Mesendoderm (in vitro differentiated cells): Measurements from ENCODE around the gene CFAP61.

Experiments used
- DNase-seq: peaks from one replicate; pipeline ENCODE4 v3.0.0; 2013
- H2AK5ac ChIP-seq: 2 replicates; pipeline ENCODE4 v1.6.1; 2013; ENCODE audit warnings: low read length, inconsistent platforms
- H2BK120ac ChIP-seq: 2 replicates; pipeline ENCODE4 v1.6.1; 2013; ENCODE audit warnings: low read depth, mild to moderate bottlenecking, low read length, moderate library complexity, mixed read lengths
- H2BK15ac ChIP-seq: replicated peaks from 2 replicates; pipeline ENCODE4 v1.6.1; 2013; ENCODE audit warnings: low read depth, mild to moderate bottlenecking, moderate library complexity
- H2BK5ac ChIP-seq: 2 replicates; pipeline ENCODE4 v1.6.1; 2013; ENCODE audit warnings: low read length, inconsistent platforms
- H3K18ac ChIP-seq: 2 replicates; pipeline ENCODE4 v1.6.1; 2013; ENCODE audit warnings: mild to moderate bottlenecking, low read length, mixed read lengths
- H3K23ac ChIP-seq: one replicate; pipeline ENCODE4 v1.6.1; 2013; ENCODE audit warnings: low read length
- H3K27ac ChIP-seq: 2 replicates; pipeline ENCODE4 v1.5.1; 2013; ENCODE audit warnings: low read depth, mild to moderate bottlenecking, inconsistent platforms, low read length, moderate library complexity
- H3K27me3 ChIP-seq: 2 replicates; pipeline ENCODE4 v1.6.1; 2013; ENCODE audit warnings: low read length, control low read depth, mild to moderate bottlenecking, inconsistent platforms; ENCODE audit not compliant: insufficient read depth, poor library complexity
- H3K36me3 ChIP-seq: 2 replicates; pipeline ENCODE4 v1.6.1; 2013; ENCODE audit warnings: low read length, inconsistent platforms; ENCODE audit not compliant: control insufficient read depth, insufficient read depth
- H3K4ac ChIP-seq: one replicate; pipeline ENCODE4 v1.6.1; 2013; ENCODE audit warnings: low read depth, mild to moderate bottlenecking, low read length, moderate library complexity
- H3K4me1 ChIP-seq: 2 replicates; pipeline ENCODE4 v1.6.1; 2013; ENCODE audit warnings: low read depth, low read length, inconsistent platforms; ENCODE audit not compliant: control insufficient read depth
- H3K4me2 ChIP-seq: 2 replicates; pipeline ENCODE4 v1.6.1; 2013; ENCODE audit warnings: low read length
- H3K4me3 ChIP-seq: 2 replicates; pipeline ENCODE4 v1.5.1; 2013; ENCODE audit warnings: mild to moderate bottlenecking, low read length
- H3K56ac ChIP-seq: one replicate; pipeline ENCODE4 v1.6.1; 2013; ENCODE audit warnings: low read length
- H3K79me1 ChIP-seq: 2 replicates; pipeline ENCODE4 v1.6.1; 2013; ENCODE audit warnings: low read length, inconsistent platforms
- H3K79me2 ChIP-seq: 2 replicates; pipeline ENCODE4 v1.6.1; 2013; ENCODE audit warnings: mild to moderate bottlenecking, low read length; ENCODE audit not compliant: control insufficient read depth, insufficient read depth
- H3K9ac ChIP-seq: 2 replicates; pipeline ENCODE4 v1.6.1; 2013; ENCODE audit warnings: low read length, inconsistent platforms
- H4K5ac ChIP-seq: one replicate; pipeline ENCODE4 v1.6.1; 2013; ENCODE audit warnings: low read length
- H4K8ac ChIP-seq: one replicate; pipeline ENCODE4 v1.6.1; 2013; ENCODE audit warnings: low read depth, mild to moderate bottlenecking, control low read depth, low read length, moderate library complexity
- WGBS: extraction: QIAGEN DNeasy Blood & Tissue Kit; methylation state at CpG from one replicate; pipeline ENCODE4 v1.1.7; 2013; ENCODE audit warnings: low lambda C conversion rate, missing lambda C conversion rate; ENCODE audit not compliant: insufficient coverage; ENCODE audit errors: extremely low coverage; 5-methylcytosine and 5-hydroxymethylcytosine counted together

Gene CFAP61

GRCh38 chr20:20318365-20319161, 266.2 kb downstream of the CFAP61 start:
- no peak overlapping the region for H3K4me3 ChIP-seq
- H3K9ac ChIP-seq: no peak overlapping the region
- no peak overlapping the region for H3K56ac ChIP-seq
- no peak for DNase-seq
- H3K4me1 ChIP-seq: no peaks in the 10 kb centered on the region
- H3K79me2 ChIP-seq: no peaks in the 10 kb centered on the region
- no peak overlapping the region for H3K4ac ChIP-seq
- no peak overlapping the region for H3K4me2 ChIP-seq
- H3K27ac ChIP-seq: no peak overlapping the region
- H3K18ac ChIP-seq: no peak overlapping the region
- no peak overlapping the region for H2BK120ac ChIP-seq
- H4K8ac ChIP-seq: no peak overlapping the region
- H2BK15ac ChIP-seq: no peak overlapping the region
- H4K5ac ChIP-seq: no peak overlapping the region
- H3K27me3 ChIP-seq: no peaks in the 10 kb centered on the region
- no peak overlapping the region for H3K23ac ChIP-seq
- H2AK5ac ChIP-seq: no peak overlapping the region
- H2BK5ac ChIP-seq: no peak overlapping the region
- no peaks in the 10 kb centered on the region for H3K36me3 ChIP-seq
- no CpG with 5 or more reads among the region's 9 CpGs for WGBS
- no peaks in the 10 kb centered on the region for H3K79me1 ChIP-seq

DNA sequence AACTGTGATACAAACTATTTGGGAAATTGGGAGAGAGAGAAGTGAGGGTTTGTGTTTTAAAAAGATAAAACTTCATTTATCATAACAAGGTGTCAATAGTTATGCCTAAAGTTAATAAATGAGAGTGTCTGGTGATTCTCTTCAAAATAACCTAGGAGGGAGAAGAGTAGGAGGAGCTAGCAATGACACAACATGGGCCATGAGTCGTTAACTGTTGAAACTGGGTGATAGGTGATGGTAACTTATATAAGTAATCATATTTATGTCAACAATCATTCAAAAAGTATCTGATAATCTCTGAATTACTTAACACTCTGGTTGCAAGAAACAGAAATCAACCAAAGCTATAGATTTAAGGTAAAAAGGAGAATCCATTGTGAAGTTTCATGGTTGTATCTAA, 268.8 kb downstream of the CFAP61 start:
- no peak for DNase-seq
- no peak overlapping the region for H3K56ac ChIP-seq
- H3K4me2 ChIP-seq: no peak overlapping the region
- H3K9ac ChIP-seq: no peak overlapping the region
- no peak overlapping the region for H2BK120ac ChIP-seq
- H3K23ac ChIP-seq: no peak overlapping the region
- H3K18ac ChIP-seq: no peak overlapping the region
- H2BK15ac ChIP-seq: no peak overlapping the region
- H3K4me3 ChIP-seq: no peak overlapping the region
- H3K79me1 ChIP-seq: no peaks in the 10 kb centered on the region
- no peak overlapping the region for H2BK5ac ChIP-seq
- no peak overlapping the region for H4K8ac ChIP-seq
- no peak overlapping the region for H3K4ac ChIP-seq
- no peak overlapping the region for H2AK5ac ChIP-seq
- no CpG with 5 or more reads among the region's 1 CpG for WGBS
- H3K36me3 ChIP-seq: no peaks in the 10 kb centered on the region
- H3K27ac ChIP-seq: no peak overlapping the region
- no peaks in the 10 kb centered on the region for H3K27me3 ChIP-seq
- H3K4me1 ChIP-seq: no peaks in the 10 kb centered on the region
- H4K5ac ChIP-seq: no peak overlapping the region
- no peaks in the 10 kb centered on the region for H3K79me2 ChIP-seq

GRCh38 chr20:20321917-20322316, 269.6 kb downstream of the CFAP61 start:
- Histone ChIP-seq H2BK5ac (no peak overlapping the region), H3K27ac (no peak overlapping the region), H2BK15ac (no peak overlapping the region), H3K79me1 (no peaks in the 10 kb centered on the region), H3K27me3 (no peaks in the 10 kb centered on the region), H3K23ac (no peak overlapping the region), H2AK5ac (no peak overlapping the region), H3K4me3 (no peak overlapping the region), H3K56ac (no peak overlapping the region), H3K4ac (no peak overlapping the region), H4K8ac (no peak overlapping the region), H2BK120ac (no peak overlapping the region), H3K36me3 (no peaks in the 10 kb centered on the region), H3K18ac (no peak overlapping the region), H3K4me1 (no peaks in the 10 kb centered on the region), H4K5ac (no peak overlapping the region), H3K79me2 (no peaks in the 10 kb centered on the region), H3K4me2 (no peak overlapping the region), H3K9ac (no peak overlapping the region)
- DNase-seq: no peak
- WGBS: no CpG with 5 or more reads among the region's 1 CpG

DNA sequence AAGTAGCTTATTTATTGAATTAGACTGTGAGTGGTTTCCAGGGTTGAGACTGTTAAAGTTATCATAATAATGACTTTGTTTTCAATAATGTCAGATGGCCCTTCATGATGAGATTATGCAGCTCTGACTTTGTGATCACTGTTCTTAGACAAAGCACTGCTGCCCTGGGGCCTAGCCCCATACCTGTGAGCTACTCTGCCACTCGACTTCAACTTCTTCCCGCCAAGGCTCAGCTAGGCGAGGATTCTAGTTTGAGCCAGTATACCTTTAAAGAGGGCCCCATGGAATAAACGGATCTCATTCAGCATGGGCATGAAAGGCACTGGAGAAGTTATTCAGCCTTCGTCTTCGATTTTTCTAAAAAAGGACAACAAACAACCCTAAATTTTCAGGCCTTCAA, 270.6 kb downstream of the CFAP61 start:
- Histone ChIP-seq H2BK5ac (no peak overlapping the region), H3K27me3 (no peaks in the 10 kb centered on the region), H2BK15ac (no peak overlapping the region), H3K23ac (no peak overlapping the region), H3K79me1 (no peaks in the 10 kb centered on the region), H2AK5ac (no peak overlapping the region), H3K36me3 (no peaks in the 10 kb centered on the region), H4K8ac (no peak overlapping the region), H3K56ac (no peak overlapping the region), H3K4me2 (no peak overlapping the region), H3K79me2 (no peaks in the 10 kb centered on the region), H3K27ac (no peak overlapping the region), H3K18ac (no peak overlapping the region), H3K4me1 (no peaks in the 10 kb centered on the region), H2BK120ac (no peak overlapping the region), H3K4ac (no peak overlapping the region), H3K4me3 (no peak overlapping the region), H3K9ac (no peak overlapping the region), H4K5ac (no peak overlapping the region)
- no peak for DNase-seq
- WGBS: no CpG with 5 or more reads among the region's 6 CpGs

DNA sequence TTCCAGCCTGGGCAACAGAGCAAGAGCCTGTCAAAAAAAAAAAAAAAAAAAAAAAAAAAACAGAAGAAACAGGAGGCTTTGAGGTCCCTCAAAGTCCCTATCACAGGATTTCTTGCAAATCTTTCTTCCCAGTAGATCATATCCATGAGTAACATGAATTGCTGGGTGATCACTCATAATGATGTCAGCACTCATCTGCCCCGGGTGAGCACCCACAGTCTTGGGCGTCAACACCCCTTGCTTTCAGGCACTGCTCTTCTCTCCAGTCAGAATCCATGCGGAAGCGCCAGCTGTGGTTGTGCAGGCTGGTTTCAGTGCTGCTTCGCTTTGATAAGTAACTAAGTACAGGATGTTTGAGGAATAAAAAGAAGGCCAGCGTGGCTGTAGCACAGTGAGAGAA, 275.4 kb downstream of the CFAP61 start:
- Histone ChIP-seq H3K4ac (no peak overlapping the region), H3K4me1 (no peaks in the 10 kb centered on the region), H4K8ac (no peak overlapping the region), H3K36me3 (no peaks in the 10 kb centered on the region), H3K27me3 (no peaks in the 10 kb centered on the region), H3K79me1 (no peaks in the 10 kb centered on the region), H2BK5ac (no peak overlapping the region), H3K9ac (no peak overlapping the region), H2AK5ac (no peak overlapping the region), H3K23ac (no peak overlapping the region), H2BK120ac (no peak overlapping the region), H4K5ac (no peak overlapping the region), H3K4me2 (no peak overlapping the region), H3K27ac (no peak overlapping the region), H2BK15ac (no peak overlapping the region), H3K18ac (no peak overlapping the region), H3K56ac (no peak overlapping the region), H3K4me3 (no peak overlapping the region), H3K79me2 (no peaks in the 10 kb centered on the region)
- DNase-seq: no peak
- WGBS: no CpG with 5 or more reads among the region's 6 CpGs

DNA sequence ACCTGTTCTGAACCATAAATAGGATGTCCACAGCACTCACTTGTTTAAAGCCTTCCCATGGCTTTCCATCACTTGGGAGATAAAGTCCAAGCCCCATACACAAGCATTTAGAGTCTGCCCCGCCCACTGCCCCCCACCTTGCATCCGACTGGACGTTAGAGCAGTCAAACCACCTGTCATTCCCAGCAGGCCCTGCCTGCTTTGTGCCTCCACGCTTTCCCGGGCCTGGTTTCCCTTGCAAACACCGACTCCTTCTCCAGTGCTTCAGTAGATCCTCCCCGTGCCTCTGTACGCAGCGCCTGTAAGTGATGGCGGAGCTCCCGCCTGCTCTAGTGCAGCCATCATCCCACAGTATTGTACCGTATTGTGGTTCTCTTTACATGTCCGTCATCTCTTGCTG, 277.2 kb downstream of the CFAP61 start:
- no peak for DNase-seq
- Histone ChIP-seq H3K9ac (no peak overlapping the region), H3K18ac (no peak overlapping the region), H4K8ac (no peak overlapping the region), H3K23ac (no peak overlapping the region), H2AK5ac (no peak overlapping the region), H3K79me2 (no peaks in the 10 kb centered on the region), H3K56ac (no peak overlapping the region), H4K5ac (no peak overlapping the region), H3K4ac (no peak overlapping the region), H2BK15ac (no peak overlapping the region), H3K79me1 (no peaks in the 10 kb centered on the region), H3K4me2 (no peak overlapping the region), H3K27me3 (no peaks in the 10 kb centered on the region), H2BK120ac (no peak overlapping the region), H3K4me1 (no peaks in the 10 kb centered on the region), H3K4me3 (no peak overlapping the region), H3K36me3 (no peaks in the 10 kb centered on the region), H2BK5ac (no peak overlapping the region), H3K27ac (no peak overlapping the region)
- WGBS: no CpG with 5 or more reads among the region's 13 CpGs
